Measurements from ENCODE around the gene ZNF219. TPM values are rescaled to one million over a fixed set of nuclear protein-coding genes. Genes with fewer than 3 reads are reported as not detected.

The ZNF219 gene
- total and polyA plus RNA-seq, 2 donors (not counting 1 experiment from before 2014, with no cell fraction given): 3.3 to 6.4 TPM

DNA sequence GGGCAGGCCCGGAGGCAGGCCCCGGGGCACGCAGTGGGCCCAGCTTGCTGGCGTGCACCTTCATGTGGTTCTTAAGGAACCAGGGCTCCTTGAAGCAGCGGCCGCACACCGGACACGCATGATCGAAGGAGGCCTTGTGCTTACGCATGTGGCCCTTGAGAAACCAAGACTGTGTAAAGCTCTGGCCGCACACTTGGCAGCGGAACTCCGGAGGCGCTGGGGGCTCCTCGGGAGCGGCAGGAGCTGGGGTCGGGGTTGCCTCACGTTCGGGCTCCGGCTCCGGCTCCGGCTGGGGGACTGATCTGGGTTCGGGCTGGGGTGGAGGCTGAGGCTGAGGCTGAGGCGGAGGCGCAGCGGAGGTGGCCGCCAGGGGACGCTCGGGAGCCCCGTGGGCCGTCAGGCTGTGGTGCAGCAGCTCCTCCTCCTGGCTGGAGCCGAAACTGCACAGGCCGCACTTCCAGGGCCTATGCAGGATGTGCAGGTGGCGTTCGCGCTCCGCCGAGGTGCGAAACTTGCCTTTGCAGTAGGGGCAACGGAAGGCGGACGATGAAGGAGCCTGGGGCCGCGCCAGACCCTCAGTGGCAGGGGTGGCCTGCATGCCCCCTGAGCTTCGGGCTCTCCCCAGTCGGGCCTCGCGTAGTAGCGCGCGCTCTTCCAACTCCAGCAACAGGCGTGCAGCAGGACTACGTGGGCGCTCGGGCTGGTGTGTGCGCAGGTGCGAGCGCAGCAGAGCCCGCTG is 6.0 kb downstream of the ZNF219 start:
- peak overlapping the region; percentile 27 for H3K4me3 Mint-ChIP-seq
- POLR2A ChIA-PET: interaction anchor here (1.0 to 2.0 kb wide), 3 partner anchors 11 to 21 kb away, joined by 4 to 8 read pairs (median 4); no protein-coding TSS in a partner anchor

More for the DNA sequence above, 6.0 kb downstream of the ZNF219 start:
- Histone ChIP-seq H3K9ac (ENCODE audit: low read length) (no peak overlapping the region), H3K27me3 (replicated peaks in 1 of 4; ENCODE audit: control extremely low read depth in 1 of 4, control insufficient read depth in 3 of 4, insufficient read depth in 4 of 4, low read length in 3 of 4) (peaks cover 0 to 4% (median 0%) of the 10 kb centered on the region in 4 experiments), H3K4me3 (ENCODE audit: control extremely low read depth in 1 of 5, extremely low read depth in 1 of 5, insufficient read depth in 1 of 5, low read depth in 2 of 5, low read length in 4 of 5) (no peak overlapping the region), H3K27ac (ENCODE audit: low read length in 2 of 2) (no peak overlapping the region), H3K9me3 (ENCODE audit: control extremely low read depth in 1 of 3, control insufficient read depth in 2 of 3, insufficient read depth in 1 of 3, low read length in 2 of 3) (peaks cover 0 to 5% (median 0%) of the 10 kb centered on the region in 3 donors), H3K4me1 (ENCODE audit: control insufficient read depth in 2 of 2, insufficient read depth in 2 of 2, low read length in 2 of 2) (peaks cover 6 to 16% of the 10 kb centered on the region in 2 donors), H2AFZ (ENCODE audit: insufficient read depth, low read depth, low read length, poor library complexity, severe bottlenecking) (peak overlapping the region; percentile 24), H3K36me3 (replicated peaks in 1 of 2; ENCODE audit: control extremely low read depth in 1 of 2, control insufficient read depth in 1 of 2, extremely low read depth in 1 of 2, insufficient read depth in 2 of 2, low read length in 1 of 2) (no peaks in the 10 kb centered on the region), H3K4me2 (replicated peaks; ENCODE audit: low read depth, low read length, poor library complexity, severe bottlenecking) (peak overlapping the region; percentile 36), H4K20me1 (ENCODE audit: control insufficient read depth, insufficient read depth, low read length, poor library complexity, severe bottlenecking) (no peaks in the 10 kb centered on the region), H3K79me2 (ENCODE audit: control insufficient read depth, insufficient read depth, low read length) (no peaks in the 10 kb centered on the region)
- ATAC-seq (ENCODE audit: low read depth) (peak; percentile 99), DNase-seq (peak; percentile 93)
- intact Hi-C loops (cut with micrococcal nuclease): loop anchor here (1.0 kb wide), 3 partner anchors 12 to 78 kb away; no protein-coding TSS in a partner anchor
- CTCF ChIA-PET: interaction anchor here (0.6 to 7.5 kb wide), 19 partner anchors 10 to 92 kb away, joined by 3 to 171 read pairs (median 5); partner anchors contain the start of genes ARHGEF40 and TMEM253
- Mint-ChIP-seq H3K27me3 (no peaks in the 10 kb centered on the region), H3K4me1 (peaks cover 14% of the 10 kb centered on the region), H3K27ac (peak overlapping the region; percentile 72), H3K9me3 (ENCODE audit: insufficient read depth) (no peaks in the 10 kb centered on the region)
- WGBS (ENCODE audit: insufficient coverage): 45% methylated on average over 59 of the region's 59 CpGs
- TF ChIP-seq EZH2 (IDR thresholded peaks at IDR 0.05; ENCODE audit: borderline replicate concordance, insufficient read depth, low read depth, low read length, poor library complexity, severe bottlenecking): no peak
- TF ChIP-seq, protein P1, sequence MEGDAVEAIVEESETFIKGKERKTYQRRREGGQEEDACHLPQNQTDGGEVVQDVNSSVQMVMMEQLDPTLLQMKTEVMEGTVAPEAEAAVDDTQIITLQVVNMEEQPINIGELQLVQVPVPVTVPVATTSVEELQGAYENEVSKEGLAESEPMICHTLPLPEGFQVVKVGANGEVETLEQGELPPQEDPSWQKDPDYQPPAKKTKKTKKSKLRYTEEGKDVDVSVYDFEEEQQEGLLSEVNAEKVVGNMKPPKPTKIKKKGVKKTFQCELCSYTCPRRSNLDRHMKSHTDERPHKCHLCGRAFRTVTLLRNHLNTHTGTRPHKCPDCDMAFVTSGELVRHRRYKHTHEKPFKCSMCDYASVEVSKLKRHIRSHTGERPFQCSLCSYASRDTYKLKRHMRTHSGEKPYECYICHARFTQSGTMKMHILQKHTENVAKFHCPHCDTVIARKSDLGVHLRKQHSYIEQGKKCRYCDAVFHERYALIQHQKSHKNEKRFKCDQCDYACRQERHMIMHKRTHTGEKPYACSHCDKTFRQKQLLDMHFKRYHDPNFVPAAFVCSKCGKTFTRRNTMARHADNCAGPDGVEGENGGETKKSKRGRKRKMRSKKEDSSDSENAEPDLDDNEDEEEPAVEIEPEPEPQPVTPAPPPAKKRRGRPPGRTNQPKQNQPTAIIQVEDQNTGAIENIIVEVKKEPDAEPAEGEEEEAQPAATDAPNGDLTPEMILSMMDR (IDR thresholded peaks at IDR 0.05): peak; percentile 100
